Karpas-422 (cell line): Measurements from ENCODE around the gene HYPK. TPM values are rescaled to one million over a fixed set of nuclear protein-coding genes. Genes with fewer than 3 reads are reported as not detected.
A peak's percentile ranks its signal among the peaks of the same experiment; 100 is the strongest.
"Not testable (repeated sequence)": the region's sequence is repeated elsewhere in the genome, so short reads cannot be mapped to it uniquely, and the experiment has no call there.

Experiments used
- DNase-seq: peaks from one replicate; pipeline ENCODE4 v3.0.0-alpha.2; 2015
- H2AFZ ChIP-seq: fragments of 200-600 bp; sonication (generic); 2 replicates; pipeline ENCODE4 v1.6.1; 2014; ENCODE audit warnings: antibody characterized with exemption, low read length, mixed read lengths
- H3K27ac ChIP-seq: fragments of 200-600 bp; sonication (generic); 2 replicates; pipeline ENCODE4 v1.5.1; 2014; ENCODE audit warnings: mild to moderate bottlenecking, low read length, moderate library complexity
- H3K27me3 ChIP-seq: fragments of 200-600 bp; sonication (generic); 2 replicates; pipeline ENCODE4 v1.6.1; 2014; ENCODE audit warnings: low read length, mixed read lengths
- H3K36me3 ChIP-seq: fragments of 200-600 bp; sonication (generic); 2 replicates; pipeline ENCODE4 v1.6.1; 2014; ENCODE audit warnings: low read length, mixed read lengths; ENCODE audit not compliant: insufficient read depth
- H3K4me1 ChIP-seq: fragments of 200-600 bp; sonication (generic); 2 replicates; pipeline ENCODE4 v1.6.1; 2014; ENCODE audit warnings: mild to moderate bottlenecking, low read length, mixed read lengths
- H3K4me2 ChIP-seq: fragments of 200-600 bp; sonication (generic); 2 replicates; pipeline ENCODE4 v1.6.1; 2014; ENCODE audit warnings: low read length, low read depth, mild to moderate bottlenecking; ENCODE audit not compliant: poor library complexity, severe bottlenecking
- H3K4me3 ChIP-seq: fragments of 200-600 bp; sonication (generic); 2 replicates; pipeline ENCODE4 v1.5.1; 2014; ENCODE audit warnings: mild to moderate bottlenecking, antibody characterized with exemption, low read length, mixed read lengths
- H3K79me2 ChIP-seq: fragments of 200-600 bp; sonication (generic); 2 replicates; pipeline ENCODE4 v1.6.1; 2014; ENCODE audit warnings: mild to moderate bottlenecking, low read length, mixed read lengths
- H3K9ac ChIP-seq: fragments of 200-600 bp; sonication (generic); 2 replicates; pipeline ENCODE4 v1.6.0; 2014; ENCODE audit warnings: low read length
- H3K9me2 ChIP-seq: fragments of 200-600 bp; sonication (generic), shearing (Covaris generic); replicated peaks from 2 replicates; pipeline ENCODE4 v1.6.0; 2014; ENCODE audit warnings: mild to moderate bottlenecking, low read length, moderate library complexity; ENCODE audit not compliant: insufficient read depth
- H3K9me3 ChIP-seq: fragments of 300-700, 200-600 bp; sonication (generic); 2 replicates; pipeline ENCODE4 v1.6.1; 2014; ENCODE audit warnings: low read length, mixed read lengths
- H4K20me1 ChIP-seq: fragments of 200-600 bp; sonication (generic); 2 replicates; pipeline ENCODE4 v1.6.1; 2014; ENCODE audit warnings: mild to moderate bottlenecking, antibody characterized with exemption, low read length, low read depth; ENCODE audit not compliant: insufficient read depth
- small RNA-seq: library from RNA; depleted of rRNA; stranded (forward); fragments of <200 nt; gene quantifications from one replicate; pipeline ENCODE3, GENCODE V24; 2014
- total RNA-seq: library from RNA; depleted of rRNA; stranded (reverse); fragments of >200 nt; shearing (Covaris generic); gene quantifications from 2 replicates; pipeline ENCODE4 v1.2.3, GENCODE V29; 2014; ENCODE audit warnings: low replicate concordance; rRNA removed

Gene HYPK
- total RNA-seq, 1 experiment from 2014 or later, result 31.1 TPM

- Histone ChIP-seq H3K79me2 (peaks cover 79% of the 10 kb centered on the region), H3K4me1 (peaks cover 45% of the 10 kb centered on the region), H3K4me3 (0 out of 2 replicates have a peak overlapping the region, but pooled peaks have one; percentile 12), H3K4me2 (peak overlapping the region; percentile 74), H3K36me3 (peaks cover 52% of the 10 kb centered on the region), H3K27ac (peak overlapping the region; percentile 85), H3K9ac (0 out of 2 replicates have a peak overlapping the region, but pooled peaks have one; percentile 24)
- H3K9me3 ChIP-seq, H4K20me1 ChIP-seq, H3K27me3 ChIP-seq, DNase-seq, H2AFZ ChIP-seq, H3K9me2 ChIP-seq: not testable (repeated sequence)
Measured at GRCh38 chr15:43831519-43832052, 31.2 kb downstream of the HYPK start.

DNA sequence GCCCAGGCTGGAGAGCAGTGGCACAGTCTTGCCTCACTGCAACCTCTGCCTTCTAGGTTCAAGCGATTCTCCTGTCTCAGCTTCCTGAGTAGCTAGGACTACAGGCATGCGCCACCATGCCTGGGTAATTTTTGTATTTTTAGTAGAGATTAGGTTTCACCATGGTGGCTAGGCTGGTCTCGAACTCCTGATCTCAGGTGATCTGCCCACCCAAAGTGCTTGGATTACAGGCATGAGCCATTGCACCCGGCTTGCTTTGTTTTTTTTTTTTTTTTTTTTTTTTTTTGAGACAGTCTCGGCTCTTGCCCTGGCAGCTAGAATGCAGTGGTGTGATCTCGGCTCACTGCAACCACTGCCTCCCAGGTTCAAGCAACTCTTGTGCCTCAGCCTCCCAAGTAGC, 32.1 kb downstream of the HYPK start:
- H3K4me2 ChIP-seq, DNase-seq, H3K9me3 ChIP-seq, H3K9me2 ChIP-seq, H3K27me3 ChIP-seq, H3K9ac ChIP-seq, H3K4me3 ChIP-seq, H2AFZ ChIP-seq, H4K20me1 ChIP-seq: not testable (repeated sequence)
- peak overlapping the region; percentile 85 for H3K27ac ChIP-seq
- peaks cover 76% of the 10 kb centered on the region for H3K79me2 ChIP-seq
- H3K36me3 ChIP-seq, result peaks cover 57% of the 10 kb centered on the region
- H3K4me1 ChIP-seq, result peaks cover 44% of the 10 kb centered on the region

DNA sequence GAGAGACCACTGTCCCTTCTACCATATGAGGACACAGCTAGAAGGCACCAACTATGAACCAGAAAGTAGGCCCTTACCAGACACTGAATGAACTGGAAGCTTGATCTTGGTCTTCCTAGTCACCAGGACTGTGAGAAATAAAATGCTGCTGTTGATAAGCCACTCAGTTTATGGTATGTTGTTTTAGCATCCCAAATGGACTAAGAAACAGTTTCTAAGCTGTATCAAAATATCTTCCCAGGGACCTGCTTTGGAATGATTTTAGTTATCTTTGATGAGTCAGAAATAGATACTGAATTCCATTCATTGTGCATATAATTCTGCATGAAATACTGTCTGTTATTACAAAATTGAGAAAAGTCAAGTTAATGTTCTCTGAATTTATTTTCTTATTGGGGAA, 45.0 kb downstream of the HYPK start:
- no peak overlapping the region for H2AFZ ChIP-seq
- no peak for DNase-seq
- no peaks in the 10 kb centered on the region for H3K27me3 ChIP-seq
- H3K9me3 ChIP-seq, result no peaks in the 10 kb centered on the region
- H4K20me1 ChIP-seq, result no peaks in the 10 kb centered on the region; the same call in 1 of the 2 replicates
- no peak overlapping the region for H3K4me3 ChIP-seq
- H3K79me2 ChIP-seq, result peaks cover 43% of the 10 kb centered on the region
- H3K9me2 ChIP-seq, result no peaks in the 10 kb centered on the region
- H3K4me1 ChIP-seq, result no peaks in the 10 kb centered on the region
- no peak overlapping the region for H3K4me2 ChIP-seq
- no peak overlapping the region for H3K27ac ChIP-seq
- H3K36me3 ChIP-seq, result peaks cover 53% of the 10 kb centered on the region
- no peak overlapping the region for H3K9ac ChIP-seq

DNA sequence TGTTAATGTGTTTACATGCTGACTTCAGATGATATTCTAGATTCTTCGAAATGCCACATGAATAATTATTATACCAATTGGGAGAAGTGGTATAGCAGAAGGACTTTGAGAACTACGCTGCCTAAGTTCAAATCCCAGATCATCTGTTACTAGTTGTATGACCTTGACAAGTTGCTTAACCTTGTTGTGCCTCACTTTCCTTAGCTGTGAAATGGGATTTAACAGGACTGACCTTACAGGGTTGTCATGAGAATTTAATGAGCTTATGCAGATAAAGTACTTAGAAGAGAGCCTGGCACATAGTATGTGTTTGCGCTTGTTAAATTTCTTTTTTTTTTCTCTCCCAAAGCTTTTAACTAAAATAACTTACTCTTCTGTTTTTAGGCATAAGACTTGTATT, 50.9 kb downstream of the HYPK start:
- Histone ChIP-seq H3K36me3 (peaks cover 55% of the 10 kb centered on the region), H3K4me3 (no peak overlapping the region)

GRCh38 chr15:43852607-43853006, 52.2 kb downstream of the HYPK start:
- H3K27ac ChIP-seq, result no peak overlapping the region
- H3K4me2 ChIP-seq, result no peak overlapping the region
- H3K79me2 ChIP-seq, result peaks cover 44% of the 10 kb centered on the region
- H3K4me3 ChIP-seq, result no peak overlapping the region
- peaks cover 58% of the 10 kb centered on the region for H3K36me3 ChIP-seq
- no peaks in the 10 kb centered on the region for H3K27me3 ChIP-seq
- no peak overlapping the region for H2AFZ ChIP-seq
- H4K20me1 ChIP-seq, result no peaks in the 10 kb centered on the region
- H3K4me1 ChIP-seq, result peaks cover 5% of the 10 kb centered on the region; the same call in 1 of the 2 replicates
- DNase-seq, result no peak
- H3K9me2 ChIP-seq, result no peaks in the 10 kb centered on the region
- no peak overlapping the region for H3K9ac ChIP-seq
- H3K9me3 ChIP-seq, result no peaks in the 10 kb centered on the region

More for the DNA sequence above, 50.9 kb downstream of the HYPK start:
- no peaks in the 10 kb centered on the region for H3K9me3 ChIP-seq
- H3K4me2 ChIP-seq, result no peak overlapping the region
- peaks cover 4% of the 10 kb centered on the region; the same call in 1 of the 2 replicates for H3K4me1 ChIP-seq
- no peaks in the 10 kb centered on the region for H4K20me1 ChIP-seq
- no peak overlapping the region for H3K9ac ChIP-seq
- no peak for DNase-seq
- no peaks in the 10 kb centered on the region for H3K9me2 ChIP-seq
- H3K27me3 ChIP-seq, result no peaks in the 10 kb centered on the region
- H2AFZ ChIP-seq, result no peak overlapping the region
- no peak overlapping the region for H3K27ac ChIP-seq
- H3K79me2 ChIP-seq, result peaks cover 40% of the 10 kb centered on the region

Small RNAs within 50 kb of the gene (small RNA-seq; reads per million reads assigned to genes)
- gene MIR1282, result not detected

Other genes with a start within 250 kb of the HYPK start
- 31.5 and 33.6 TPM in 2 replicates for gene PPIP5K1, start 210.4 kb upstream of the HYPK start, total RNA-seq
- gene CKMT1B, start 206.6 kb upstream of the HYPK start, total RNA-seq, result not detected in 2 replicates
- gene STRC, start 181.8 kb upstream of the HYPK start, total RNA-seq, result 0.36 and 1.2 TPM in 2 replicates
- 5.1 and 6.0 TPM in 2 replicates for gene CATSPER2, start 151.8 kb upstream of the HYPK start, total RNA-seq
- not detected in 2 replicates for gene CKMT1A, start 106.7 kb upstream of the HYPK start, total RNA-seq
- 160 and 198 TPM in 2 replicates for gene PDIA3, start 54.2 kb upstream of the HYPK start, total RNA-seq
- gene ELL3, start 23.6 kb upstream of the HYPK start, total RNA-seq, result 522 and 565 TPM in 2 replicates
- 882 and 1,084 TPM in 2 replicates for gene SERF2, start 8.3 kb upstream of the HYPK start, total RNA-seq
- not detected in 2 replicates for gene SERINC4, start 379 bp upstream of the HYPK start, total RNA-seq
- gene MFAP1, start 24.1 kb downstream of the HYPK start, total RNA-seq, result 19.7 and 23.0 TPM in 2 replicates
- 39.9 and 43.8 TPM in 2 replicates for gene WDR76, start 26.4 kb downstream of the HYPK start, total RNA-seq